Right atrium auricular region (tissue), 2 donors: ENCODE measurements around the gene AOC3. TPM values are rescaled to one million over a fixed set of nuclear protein-coding genes. Genes with fewer than 3 reads are reported as not detected.

Experiments
- DNase-seq: peaks from one replicate; pipeline ENCODE4 v3.0.0-alpha.2; 2019; ENCODE audit warnings: low spot score
- H3K27ac ChIP-seq, 2 donors: fragments of 200-600 bp; sonication (generic); 1 replicate in 1 of 2; 2 replicates in 1 of 2; pipeline ENCODE4 v1.5.1; 2016 to 2019
- H3K27me3 ChIP-seq, 2 donors: fragments of 200-600 bp; sonication (generic); one replicate each; pipeline versions ENCODE4 v1.5.1 to v1.6.0; 2017 to 2019
- H3K36me3 ChIP-seq: fragments of 200-600 bp; sonication (generic); one replicate; pipeline ENCODE4 v1.5.1; 2016
- H3K4me1 ChIP-seq, 2 donors: fragments of 200-600 bp; sonication (generic); one replicate each; pipeline versions ENCODE4 v1.5.1 to v1.6.0; 2017 to 2019
- H3K4me3 ChIP-seq, 2 donors: fragments of 200-600 bp; sonication (generic); 1 replicate in 1 of 2; 2 replicates in 1 of 2; pipeline ENCODE4 v1.5.1; 2017 to 2019; ENCODE audit warnings: mild to moderate bottlenecking in 1 of 2, moderate library complexity in 1 of 2
- H3K9me3 ChIP-seq, 2 donors: fragments of 200-600 bp; sonication (generic); one replicate each; pipeline ENCODE4 v1.5.1; 2019
- microRNA-seq, 2 donors: library from miRNA; unstranded; fragments of <30 nt; microRNA quantifications; one replicate each; pipeline ENCODE4, GENCODE V29; 2016 to 2017; ENCODE audit warnings: borderline number of aligned reads in 2 of 2, borderline replicate concordance in 1 of 2
- total RNA-seq, 2 donors: library from RNA; depleted of rRNA; stranded (reverse); fragments of >200 nt; gene quantifications; one replicate each; pipeline ENCODE4 v1.1.0, GENCODE V29; 2016
- TF ChIP-seq, protein P1 (sequence below), 2 donors: fragments of 200-600 bp; sonication (generic); IDR thresholded peaks; one replicate each; pipeline ENCODE4 v1.5.1; 2019; ENCODE audit warnings: antibody characterized with exemption in 2 of 2

The AOC3 gene
- total RNA-seq, 2 donors from 2014 or later, result 7.8 to 10.3 TPM

DNA sequence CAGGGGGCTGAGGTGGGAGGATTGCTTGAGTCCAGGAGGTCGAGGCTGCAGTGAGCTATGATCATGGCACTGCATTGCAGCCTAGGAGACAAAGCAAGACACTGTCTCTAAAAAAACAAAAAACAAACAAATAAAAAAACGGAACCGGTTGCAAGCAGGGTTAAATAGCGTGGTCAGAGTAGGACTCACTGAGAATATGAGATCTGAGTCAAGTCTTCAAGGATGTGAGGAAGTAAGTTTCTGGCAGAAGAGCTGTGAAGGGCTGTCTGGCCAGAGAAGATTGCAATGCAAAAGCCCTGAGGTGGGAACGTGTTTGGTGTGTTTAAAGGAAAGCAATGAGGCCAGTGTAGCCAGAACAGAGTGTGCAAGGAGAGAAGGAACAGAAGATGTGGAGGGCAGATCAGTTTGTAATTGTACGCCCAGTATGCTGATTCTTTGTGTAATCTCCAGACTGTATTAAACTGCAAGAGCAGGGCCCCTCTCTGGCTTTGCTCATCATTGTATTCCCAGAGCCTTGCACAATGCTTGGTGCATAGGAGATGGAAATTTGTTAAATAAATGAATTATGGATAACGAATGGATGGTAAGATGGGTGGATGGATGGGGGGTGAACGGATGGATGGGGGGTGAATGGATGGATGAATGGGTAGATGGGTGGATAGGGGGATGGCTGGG lies 55.9 kb downstream of the AOC3 start:
- TF ChIP-seq, protein P1, sequence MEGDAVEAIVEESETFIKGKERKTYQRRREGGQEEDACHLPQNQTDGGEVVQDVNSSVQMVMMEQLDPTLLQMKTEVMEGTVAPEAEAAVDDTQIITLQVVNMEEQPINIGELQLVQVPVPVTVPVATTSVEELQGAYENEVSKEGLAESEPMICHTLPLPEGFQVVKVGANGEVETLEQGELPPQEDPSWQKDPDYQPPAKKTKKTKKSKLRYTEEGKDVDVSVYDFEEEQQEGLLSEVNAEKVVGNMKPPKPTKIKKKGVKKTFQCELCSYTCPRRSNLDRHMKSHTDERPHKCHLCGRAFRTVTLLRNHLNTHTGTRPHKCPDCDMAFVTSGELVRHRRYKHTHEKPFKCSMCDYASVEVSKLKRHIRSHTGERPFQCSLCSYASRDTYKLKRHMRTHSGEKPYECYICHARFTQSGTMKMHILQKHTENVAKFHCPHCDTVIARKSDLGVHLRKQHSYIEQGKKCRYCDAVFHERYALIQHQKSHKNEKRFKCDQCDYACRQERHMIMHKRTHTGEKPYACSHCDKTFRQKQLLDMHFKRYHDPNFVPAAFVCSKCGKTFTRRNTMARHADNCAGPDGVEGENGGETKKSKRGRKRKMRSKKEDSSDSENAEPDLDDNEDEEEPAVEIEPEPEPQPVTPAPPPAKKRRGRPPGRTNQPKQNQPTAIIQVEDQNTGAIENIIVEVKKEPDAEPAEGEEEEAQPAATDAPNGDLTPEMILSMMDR (IDR thresholded peaks at IDR 0.05), result no peak
- Histone ChIP-seq H3K27ac (no peak overlapping the region), H3K27me3 (no peaks in the 10 kb centered on the region), H3K36me3 (no peaks in the 10 kb centered on the region), H3K4me3 (no peak overlapping the region), H3K4me1 (no peaks in the 10 kb centered on the region), H3K9me3 (no peaks in the 10 kb centered on the region)
- no peak for DNase-seq

Small RNA genes within 50 kb of the gene (microRNA-seq; reads per million reads assigned to microRNA genes)
- gene MIR6781, result 0 reads per million in 2 donors

Other genes with a start within 250 kb of the AOC3 start
- 10 to 100 TPM; 30.4 to 31.1 TPM for gene RETREG3, start 241.8 kb upstream of the AOC3 start, total RNA-seq
- 10 to 100 TPM; 28.8 to 55.9 TPM for gene TUBG1, start 241.5 kb upstream of the AOC3 start, total RNA-seq
- 10 to 100 TPM; 18.2 to 25.7 TPM for gene TUBG2, start 191.9 kb upstream of the AOC3 start, total RNA-seq
- 10 to 100 TPM; 14.5 to 26.5 TPM for gene PLEKHH3, start 174.2 kb upstream of the AOC3 start, total RNA-seq
- 1 to 10 TPM; 1.3 to 4.4 TPM for gene CCR10, start 169.4 kb upstream of the AOC3 start, total RNA-seq
- gene CNTNAP1, start 168.7 kb upstream of the AOC3 start, total RNA-seq, result 1 to 10 TPM in 1 of 2 donors, under 1 TPM in 1; 0.96 to 2.0 TPM
- 10 to 100 TPM; 30.5 to 32.5 TPM for gene EZH1, start 106.2 kb upstream of the AOC3 start, total RNA-seq
- 10 to 100 TPM; 28.9 to 35.2 TPM for gene RAMP2, start 90.0 kb upstream of the AOC3 start, total RNA-seq
- 10 to 100 TPM; 37.9 to 39.8 TPM for gene VPS25, start 77.8 kb upstream of the AOC3 start, total RNA-seq
- gene WNK4, start 70.6 kb upstream of the AOC3 start, total RNA-seq, result under 1 TPM in 1 of 2 donors, not detected in 1; 0.08 TPM
- 10 to 100 TPM; 71.6 to 77.4 TPM for gene COA3, start 52.5 kb upstream of the AOC3 start, total RNA-seq
- gene CNTD1, start 52.3 kb upstream of the AOC3 start, total RNA-seq, result under 1 TPM in 1 of 2 donors, not detected in 1; 0.16 TPM
- 100 to 1,000 TPM in 1 of 2 donors, 10 to 100 TPM in 1; 67.9 to 105 TPM for gene BECN1, start 26.9 kb upstream of the AOC3 start, total RNA-seq
- gene PSME3, start 17.8 kb upstream of the AOC3 start, total RNA-seq, result 10 to 100 TPM; 63.8 to 66.1 TPM
- gene AOC2, start 6.6 kb upstream of the AOC3 start, total RNA-seq, result under 1 TPM in 1 of 2 donors, not detected in 1; 0.55 TPM
- gene G6PC1, start 49.6 kb downstream of the AOC3 start, total RNA-seq, result not detected
- 10 to 100 TPM; 17.8 to 24.6 TPM for gene AARSD1, start 113.3 kb downstream of the AOC3 start, total RNA-seq
- 10 to 100 TPM; 29.6 to 52.3 TPM for gene PTGES3L, start 128.9 kb downstream of the AOC3 start, total RNA-seq
- gene RUNDC1, start 129.4 kb downstream of the AOC3 start, total RNA-seq, result 10 to 100 TPM in 1 of 2 donors, 1 to 10 TPM in 1; 9.9 to 11.1 TPM
- gene RPL27, start 147.2 kb downstream of the AOC3 start, total RNA-seq, result 1,000 to 10,000 TPM in 1 of 2 donors, 100 to 1,000 TPM in 1; 551 to 1,071 TPM
- gene IFI35, start 155.6 kb downstream of the AOC3 start, total RNA-seq, result 10 to 100 TPM; 11.4 to 19.0 TPM
- gene VAT1, start 171.2 kb downstream of the AOC3 start, total RNA-seq, result 10 to 100 TPM; 51.4 to 99.8 TPM
- 1 to 10 TPM in 1 of 2 donors, under 1 TPM in 1; 0.63 to 3.5 TPM for gene RND2, start 174.0 kb downstream of the AOC3 start, total RNA-seq